Thyroid gland (tissue), 4 donors: Measurements from ENCODE around the gene HADHB. TPM values are rescaled to one million over a fixed set of nuclear protein-coding genes. Genes with fewer than 3 reads are reported as not detected.

Source experiments
- DNase-seq, 2 donors: peaks; one replicate each; pipeline ENCODE4 v3.0.0-alpha.2; 2019
- H3K27ac ChIP-seq, 3 donors: fragments of 200-600 bp; sonication (generic); 1 replicate in 2 of 3; 2 replicates in 1 of 3; pipeline ENCODE4 v1.5.1; 2016 to 2019; ENCODE audit warnings: mild to moderate bottlenecking in 1 of 3, moderate library complexity in 1 of 3
- H3K27me3 ChIP-seq: fragments of 200-600 bp; sonication (generic); one replicate; pipeline ENCODE4 v1.5.1; 2019
- H3K36me3 ChIP-seq, 2 donors: fragments of 200-600 bp; sonication (generic); one replicate each; pipeline ENCODE4 v1.5.1; 2016 to 2019
- H3K4me1 ChIP-seq, 2 donors: fragments of 200-600 bp; sonication (generic); one replicate each; pipeline ENCODE4 v1.5.1; 2017 to 2019
- H3K4me3 ChIP-seq, 3 donors: fragments of 200-600 bp; sonication (generic); replicated peaks in 1 of 3; 1 replicate in 2 of 3; 2 replicates in 1 of 3; pipeline ENCODE4 v1.5.1; 2016; ENCODE audit warnings: mild to moderate bottlenecking in 1 of 3
- H3K9me3 ChIP-seq: fragments of 200-600 bp; sonication (generic); one replicate; pipeline ENCODE4 v1.5.1; 2017
- CTCF ChIP-seq, 6 experiments: fragments of 200-600 bp in 3 of 6; fragments of 450-650 bp in 3 of 6; sonication (generic) in 3 of 6; IDR thresholded peaks; one replicate each; pipeline ENCODE4 v1.5.1; 2016 to 2019; ENCODE audit warnings: antibody characterized with exemption in 6 of 6, mild to moderate bottlenecking in 2 of 6, inconsistent platforms in 1 of 6, moderate library complexity in 1 of 6
- POLR2A ChIP-seq, 2 donors: fragments of 450-650 bp; IDR thresholded peaks; one replicate each; pipeline ENCODE4 v1.6.1; 2017; ENCODE audit warnings: antibody characterized with exemption in 2 of 2, mild to moderate bottlenecking in 2 of 2, moderate library complexity in 1 of 2
- WGBS, 2 donors: methylation state at CpG; one replicate each; pipeline ENCODE4 v1.1.5; 2017; 5-methylcytosine and 5-hydroxymethylcytosine counted together
- intact Hi-C: fragments of 100-400 bp; cut with DNase I; formaldehyde crosslinking; loops from one replicate; pipeline ENCODE4 v1.15.1; 2023
- total RNA-seq, 4 donors: library from RNA; depleted of rRNA; stranded (reverse); fragments of >200 nt; gene quantifications; one replicate each; pipeline ENCODE4 v1.2.3, GENCODE V29; 2016

Gene HADHB
- total RNA-seq, 4 donors from 2014 or later = 127 to 200 (median 184) TPM

DNA sequence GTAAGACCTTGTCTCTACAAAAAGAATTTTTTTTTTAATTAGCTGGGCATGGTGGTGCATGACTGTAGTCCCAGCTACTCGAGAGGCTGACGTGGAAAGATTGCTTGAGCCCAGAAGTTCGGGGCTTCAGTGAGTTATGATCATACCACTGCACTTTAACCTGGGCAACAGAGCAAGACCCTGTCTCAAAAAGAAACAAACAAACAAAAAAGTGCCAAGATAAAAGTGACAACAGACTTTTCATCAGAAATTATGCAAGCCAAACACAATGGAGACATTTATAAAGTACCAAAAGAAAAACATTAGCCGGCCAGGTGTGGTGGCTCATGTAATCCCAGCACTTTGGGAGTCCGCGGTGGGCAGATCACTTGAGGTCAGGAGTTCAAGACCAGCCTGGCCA is 27.0 kb upstream of the HADHB start:
- 81 to 84% methylated on average over 6 of the region's 6 CpGs for WGBS, 2 donors

DNA sequence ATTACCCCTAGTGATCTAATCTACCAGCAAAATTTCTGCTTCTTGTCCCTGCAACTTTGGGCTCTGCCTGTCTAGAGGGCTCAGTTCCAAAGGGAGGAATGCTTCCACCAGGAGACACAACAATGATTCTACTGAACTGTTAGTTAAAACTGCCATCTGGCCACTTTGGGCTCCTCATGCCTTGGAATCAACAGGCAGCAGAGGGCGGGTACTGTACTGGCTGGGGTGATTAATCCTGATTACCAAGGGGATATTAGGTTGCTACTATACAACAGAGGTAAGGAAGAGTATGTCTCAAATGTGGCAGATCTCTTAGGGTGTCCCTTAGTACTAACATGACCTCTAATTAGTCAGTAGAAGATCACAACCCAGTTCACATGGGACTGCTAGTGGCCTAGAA is 21.7 kb upstream of the HADHB start:
- Histone ChIP-seq H3K4me1 (no peaks in the 10 kb centered on the region), H3K9me3 (no peaks in the 10 kb centered on the region), H3K36me3 (peaks cover 13% of the 10 kb centered on the region in 2 donors), H3K27me3 (no peaks in the 10 kb centered on the region), H3K4me3 (no peak overlapping the region), H3K27ac (no peak overlapping the region)
- no peak for DNase-seq
- TF ChIP-seq CTCF (IDR thresholded peaks at IDR 0.05) = no peak
- no peak for TF ChIP-seq POLR2A (IDR thresholded peaks at IDR 0.05)
- intact Hi-C loops = no loop called here
- WGBS, 2 donors = 100% methylated on average over 1 of the region's 1 CpG

More for the DNA sequence above, 27.0 kb upstream of the HADHB start:
- no peaks in the 10 kb centered on the region for H3K27me3 ChIP-seq
- no peak overlapping the region for H3K4me3 ChIP-seq
- no peak overlapping the region for H3K27ac ChIP-seq
- DNase-seq = no peak
- intact Hi-C loops = no loop called here
- TF ChIP-seq POLR2A (IDR thresholded peaks at IDR 0.05) = no peak
- no peak for TF ChIP-seq CTCF (IDR thresholded peaks at IDR 0.05)
- H3K36me3 ChIP-seq = peaks cover 29 to 30% of the 10 kb centered on the region in 2 donors
- no peaks in the 10 kb centered on the region for H3K4me1 ChIP-seq
- H3K9me3 ChIP-seq = no peaks in the 10 kb centered on the region

- DNase-seq = no peak
- Histone ChIP-seq H3K4me1 (no peaks in the 10 kb centered on the region), H3K36me3 (peaks cover 24% of the 10 kb centered on the region in 2 donors), H3K27ac (no peak overlapping the region), H3K9me3 (no peaks in the 10 kb centered on the region), H3K27me3 (no peaks in the 10 kb centered on the region), H3K4me3 (no peak overlapping the region)
- TF ChIP-seq POLR2A (IDR thresholded peaks at IDR 0.05) (no peak), CTCF (IDR thresholded peaks at IDR 0.05) (no peak)
- intact Hi-C loops = no loop called here
- WGBS, 2 donors = 91 to 94% methylated on average over 2 of the region's 2 CpGs
These were observed 20.6 kb upstream of the HADHB start for GRCh38 chr2:26224095-26224494.

GRCh38 chr2:26229595-26229994 is 15.1 kb upstream of the HADHB start:
- Histone ChIP-seq H3K9me3 (no peaks in the 10 kb centered on the region), H3K27me3 (no peaks in the 10 kb centered on the region), H3K4me3 (no peak overlapping the region), H3K27ac (no peak overlapping the region), H3K36me3 (peaks cover 52 to 72% of the 10 kb centered on the region in 2 donors), H3K4me1 (no peaks in the 10 kb centered on the region)
- no peak for DNase-seq
- 96 to 98% methylated on average over 3 of the region's 3 CpGs for WGBS, 2 donors
- no peak for TF ChIP-seq POLR2A (IDR thresholded peaks at IDR 0.05)
- TF ChIP-seq CTCF (IDR thresholded peaks at IDR 0.05) = no peak
- intact Hi-C loops = no loop called here

GRCh38 chr2:26230806-26231205 is 13.9 kb upstream of the HADHB start:
- Histone ChIP-seq H3K9me3 (no peaks in the 10 kb centered on the region), H3K27ac (no peak overlapping the region), H3K4me3 (no peak overlapping the region), H3K36me3 (peaks cover 60 to 78% of the 10 kb centered on the region in 2 donors), H3K4me1 (no peaks in the 10 kb centered on the region), H3K27me3 (no peaks in the 10 kb centered on the region)
- intact Hi-C loops = no loop called here
- WGBS, 2 donors = 96 to 100% methylated on average over 2 of the region's 2 CpGs
- TF ChIP-seq CTCF (IDR thresholded peaks at IDR 0.05) = no peak
- no peak for TF ChIP-seq POLR2A (IDR thresholded peaks at IDR 0.05)
- no peak for DNase-seq
